GM19328 (cell line): ENCODE results near the gene FUT1.
"Not testable (repeated sequence)": the region's sequence is repeated elsewhere in the genome, so short reads cannot be mapped to it uniquely, and the experiment has no call there.

ENCODE experiments used
- ATAC-seq: cut with Tn5 transposase; IDR thresholded peaks from one replicate; pipeline ENCODE4 v1.9.1; 2021; ENCODE audit warnings: mild to moderate bottlenecking, moderate library complexity; ENCODE audit not compliant: unreplicated experiment

Gene FUT1

GRCh38 chr19:48718711-48719231 lies 33.7 kb downstream of the FUT1 start:
- ATAC-seq: no peak

GRCh38 chr19:48718106-48718505 lies 34.3 kb downstream of the FUT1 start:
- not testable (repeated sequence) for ATAC-seq

DNA sequence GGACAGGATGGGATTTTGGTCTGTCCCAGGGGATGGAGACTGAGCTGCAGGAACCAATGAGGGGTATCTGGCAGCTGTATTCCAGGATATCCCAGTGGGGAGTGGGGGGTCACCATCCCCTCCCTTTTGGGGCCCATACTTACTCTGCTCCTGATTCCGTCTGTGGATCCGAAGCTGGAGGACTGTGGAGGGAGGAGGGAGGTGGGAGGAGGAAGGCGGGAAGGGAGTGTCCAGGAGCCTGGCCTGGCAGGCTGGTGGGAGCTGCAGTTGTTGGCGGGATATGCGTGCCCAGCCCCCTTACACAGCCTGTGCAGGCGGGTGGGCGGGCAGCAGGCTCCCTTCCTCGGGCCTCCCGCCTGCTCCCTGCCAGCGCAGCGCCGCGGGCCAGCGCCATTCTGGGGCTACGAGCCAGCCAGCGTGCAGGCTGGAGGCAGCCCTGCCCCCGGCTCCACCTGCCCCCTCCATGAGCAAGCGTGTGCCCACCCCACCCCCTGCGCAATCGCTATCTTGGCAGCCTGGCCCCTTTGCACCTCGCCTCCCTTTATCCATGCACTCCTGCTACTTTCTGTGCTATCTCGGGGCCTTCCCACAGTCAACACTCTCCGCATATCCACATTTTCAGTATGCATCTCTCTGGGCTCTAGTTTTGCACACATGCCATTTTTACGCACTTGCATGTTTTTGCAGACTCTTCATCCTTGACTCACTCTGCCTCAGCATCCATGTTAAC lies 35.7 kb downstream of the FUT1 start:
- no peak for ATAC-seq

- ATAC-seq: no peak
These were observed 36.7 kb downstream of the FUT1 start for GRCh38 chr19:48715681-48716171.

- ATAC-seq: no peak
These were observed 37.4 kb downstream of the FUT1 start for GRCh38 chr19:48714759-48715675.

- ATAC-seq: peak; percentile 85
These were observed 38.3 kb downstream of the FUT1 start for GRCh38 chr19:48713864-48714755.

DNA sequence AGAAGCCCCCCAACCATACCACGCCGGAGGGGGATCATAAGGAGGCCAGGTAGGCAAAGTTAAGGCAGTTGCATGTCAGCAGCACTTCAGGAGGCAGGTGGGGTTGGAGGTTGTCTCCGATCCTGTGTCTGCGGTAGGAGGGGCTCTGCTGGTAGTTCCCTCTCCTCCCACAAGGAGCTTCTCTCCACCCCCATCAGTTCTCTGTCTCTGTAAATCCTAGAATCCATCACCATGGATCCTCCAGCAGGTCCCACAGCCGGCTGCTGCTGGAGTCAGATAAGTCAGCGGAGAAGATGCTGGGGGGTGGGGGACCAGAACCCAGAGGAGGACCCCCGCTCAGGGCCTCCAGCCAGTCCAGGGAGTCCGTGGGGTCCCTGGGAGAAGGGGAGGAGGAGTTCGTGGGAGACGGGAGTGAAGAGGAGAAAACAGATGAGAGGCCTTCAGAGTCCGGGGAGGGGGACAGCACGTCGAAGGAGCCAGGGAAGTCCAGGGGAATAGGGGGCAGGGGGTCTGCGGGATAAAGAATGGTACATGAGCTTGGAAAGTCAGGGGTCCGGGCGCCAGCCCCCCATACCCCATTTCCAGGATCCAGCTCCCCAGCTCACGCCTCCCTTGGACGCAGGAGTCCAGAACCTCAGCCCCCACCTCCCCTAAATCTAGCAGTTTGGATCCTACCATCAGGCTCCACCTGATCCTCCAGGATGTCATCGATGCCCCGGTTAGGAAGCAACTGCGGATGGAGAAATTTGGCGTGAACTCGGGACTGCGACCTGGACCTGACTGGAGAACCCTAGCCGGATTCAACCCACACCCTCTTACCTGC lies 39.2 kb downstream of the FUT1 start:
- no peak for ATAC-seq

DNA sequence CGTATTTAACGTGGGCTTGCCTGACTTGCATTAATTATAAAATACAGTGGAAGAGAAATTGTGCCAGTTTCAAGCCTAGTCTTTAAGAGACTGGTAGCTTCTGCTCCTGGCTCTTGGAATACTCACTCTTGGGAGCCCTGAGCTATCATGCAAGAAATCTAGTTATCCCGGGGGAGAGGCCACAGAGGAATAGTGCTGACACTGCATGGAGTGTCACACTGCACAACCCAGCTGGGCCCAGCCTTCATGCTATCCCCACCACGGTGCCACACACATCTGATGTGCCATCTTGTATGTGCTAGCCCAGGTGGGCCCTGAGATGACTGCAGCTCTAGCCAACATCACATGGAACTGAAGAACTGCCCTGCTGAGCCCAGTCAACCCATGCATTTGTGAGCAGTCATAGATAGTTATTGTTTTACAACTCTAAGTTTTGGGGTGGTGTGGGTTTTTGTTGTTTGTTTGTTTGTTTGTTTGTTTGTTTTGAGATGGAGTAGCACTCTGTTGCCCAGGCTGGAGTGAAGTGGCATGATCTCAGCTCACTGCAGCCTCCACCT lies 41.3 kb downstream of the FUT1 start:
- ATAC-seq: no peak

DNA sequence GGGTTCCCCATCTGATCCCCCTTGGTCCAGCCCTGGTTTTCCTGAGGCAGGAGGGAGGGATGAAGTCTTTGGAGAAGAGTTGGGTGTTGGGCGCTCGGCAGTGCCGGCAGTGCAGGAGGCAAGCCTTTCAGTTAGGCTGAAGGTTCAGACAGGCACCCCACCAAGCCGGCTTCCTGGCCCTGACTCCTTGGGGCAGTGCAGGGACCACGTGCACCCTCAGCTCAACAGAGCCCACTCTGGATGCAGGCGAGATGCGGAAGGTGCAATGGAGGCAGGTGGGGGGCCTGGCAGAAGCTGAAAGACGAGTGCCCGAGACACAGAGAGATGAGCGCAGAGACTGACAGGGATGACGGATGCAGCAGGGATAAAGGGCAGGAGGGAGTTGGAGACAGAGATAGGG lies 44.0 kb downstream of the FUT1 start:
- no peak for ATAC-seq

GRCh38 chr19:48705431-48705830 lies 47.0 kb downstream of the FUT1 start:
- no peak for ATAC-seq

DNA sequence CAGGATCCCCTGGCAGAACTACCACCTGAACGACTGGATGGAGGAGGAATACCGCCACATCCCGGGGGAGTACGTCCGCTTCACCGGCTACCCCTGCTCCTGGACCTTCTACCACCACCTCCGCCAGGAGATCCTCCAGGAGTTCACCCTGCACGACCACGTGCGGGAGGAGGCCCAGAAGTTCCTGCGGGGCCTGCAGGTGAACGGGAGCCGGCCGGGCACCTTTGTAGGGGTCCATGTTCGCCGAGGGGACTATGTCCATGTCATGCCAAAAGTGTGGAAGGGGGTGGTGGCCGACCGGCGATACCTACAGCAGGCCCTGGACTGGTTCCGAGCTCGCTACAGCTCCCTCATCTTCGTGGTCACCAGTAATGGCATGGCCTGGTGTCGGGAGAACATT lies 49.1 kb downstream of the FUT1 start:
- no peak for ATAC-seq

- no peak for ATAC-seq
These were observed 49.7 kb downstream of the FUT1 start for GRCh38 chr19:48702701-48703100.

GRCh38 chr19:48698046-48698445 lies 54.4 kb downstream of the FUT1 start:
- no peak for ATAC-seq
